H1 (cell line): ENCODE data around the gene MYO3A. TPM values are rescaled to one million over a fixed set of nuclear protein-coding genes. Genes with fewer than 3 reads are reported as not detected.

Experiments
- CTCF ChIA-PET: fragments of 300-600 bp; sonication (Branson Sonifier 250); formaldehyde crosslinking; loops from one replicate; lab custom pipeline; 2021; ENCODE audit not compliant: partially characterized antibody; lab: Charles Lee
- POLR2A ChIA-PET: fragments of 300-600 bp; sonication (Branson Sonifier 250); formaldehyde crosslinking; loops from one replicate; lab custom pipeline; 2021; ENCODE audit warnings: inconsistent platforms; ENCODE audit not compliant: partially characterized antibody; lab: Charles Lee
- DNase-seq, 2 experiments: peaks; one replicate each; pipeline versions ENCODE4 v3.0.0 to v3.0.0-alpha.2; 2010 to 2022; ENCODE audit warnings: low spot score in 2 of 2, low read depth in 1 of 2, mixed read lengths in 1 of 2
- FAIRE-seq: peaks from 2 replicates; lab custom pipeline; 2011; peaks lifted over from hg19 to GRCh38; lab: Jason Lieb, UNC
- H2AFZ ChIP-seq: 2 replicates; pipeline ENCODE4 v1.8.1; 2012; ENCODE audit warnings: low read length, inconsistent platforms
- H2AK5ac ChIP-seq: 2 replicates; pipeline ENCODE4 v1.6.1; 2013; ENCODE audit warnings: low read depth, low read length
- H2BK120ac ChIP-seq: replicated peaks from 2 replicates; pipeline ENCODE3; 2013; ENCODE audit warnings: low read depth, low read length, inconsistent platforms
- H2BK12ac ChIP-seq: 2 replicates; pipeline ENCODE4 v1.6.1; 2013; ENCODE audit warnings: low read depth, low read length
- H2BK15ac ChIP-seq: 2 replicates; pipeline ENCODE4 v1.6.1; 2013; ENCODE audit warnings: low read length
- H2BK20ac ChIP-seq: 2 replicates; pipeline ENCODE4 v1.6.1; 2013; ENCODE audit warnings: low read length
- H2BK5ac ChIP-seq: 2 replicates; pipeline ENCODE4 v1.6.1; 2013; ENCODE audit warnings: low read depth, low read length
- H3K14ac ChIP-seq: 2 replicates; pipeline ENCODE4 v1.6.1; 2013; ENCODE audit warnings: inconsistent platforms; ENCODE audit not compliant: insufficient read length
- H3K18ac ChIP-seq: 2 replicates; pipeline ENCODE4 v1.6.1; 2013; ENCODE audit warnings: low read length; ENCODE audit errors: extremely low read depth
- H3K23ac ChIP-seq: 2 replicates; pipeline ENCODE4 v1.6.1; 2013; ENCODE audit warnings: inconsistent platforms; ENCODE audit not compliant: insufficient read length
- H3K23me2 ChIP-seq: 2 replicates; pipeline ENCODE4 v1.6.1; 2013; ENCODE audit warnings: low read depth, low read length
- H3K27ac ChIP-seq: 2 replicates; pipeline ENCODE4 v1.6.1; 2011; ENCODE audit warnings: low read depth, low read length, inconsistent platforms
- H3K27me3 ChIP-seq, 4 experiments: replicated peaks in 1 of 4; 1 replicate in 1 of 4; 2 replicates in 3 of 4; pipeline versions ENCODE4 v1.6.1 to v1.8.1; 2011 to 2013; ENCODE audit warnings: low read length in 3 of 4, mild to moderate bottlenecking in 3 of 4, inconsistent platforms in 2 of 4, mixed read lengths in 2 of 4, moderate library complexity in 1 of 4; ENCODE audit not compliant: control insufficient read depth in 3 of 4, insufficient read depth in 3 of 4; ENCODE audit errors: extremely low read depth in 1 of 4
- H3K36me3 ChIP-seq, 4 experiments: 2 replicates each; pipeline versions ENCODE4 v1.6.1 to v1.8.1; 2011 to 2013; ENCODE audit warnings: mild to moderate bottlenecking in 4 of 4, low read length in 3 of 4, moderate library complexity in 2 of 4, control low read depth in 1 of 4, inconsistent platforms in 1 of 4; ENCODE audit not compliant: insufficient read depth in 4 of 4, control insufficient read depth in 2 of 4
- H3K4ac ChIP-seq: replicated peaks from 2 replicates; pipeline ENCODE3; 2013; ENCODE audit warnings: low read length, low read depth, mixed read lengths, inconsistent platforms; ENCODE audit not compliant: insufficient read length
- H3K4me1 ChIP-seq, 4 experiments: replicated peaks in 1 of 4; 1 replicate in 1 of 4; 2 replicates in 3 of 4; pipeline versions ENCODE4 v1.6.1 to v1.8.1; 2011 to 2013; ENCODE audit warnings: low read length in 3 of 4, inconsistent platforms in 2 of 4, mixed read lengths in 1 of 4; ENCODE audit not compliant: insufficient read depth in 4 of 4, control insufficient read depth in 3 of 4
- H3K4me2 ChIP-seq, 2 experiments: 2 replicates each; pipeline versions ENCODE4 v1.6.1 to v1.8.1; 2011 to 2013; ENCODE audit warnings: low read depth in 2 of 2, low read length in 2 of 2, control low read depth in 1 of 2, inconsistent platforms in 1 of 2, mild to moderate bottlenecking in 1 of 2; ENCODE audit not compliant: insufficient read depth in 1 of 2
- H3K4me3 ChIP-seq, 4 experiments: fragments of 200-600, 300-600 bp in 1 of 4; sonication (generic), shearing (Covaris generic), sonication (Bioruptor Twin) in 1 of 4; 2 replicates each; pipeline versions ENCODE4 v1.5.1 to v1.8.1; 2011 to 2016; ENCODE audit warnings: low read length in 4 of 4, low read depth in 3 of 4, control low read depth in 2 of 4, inconsistent platforms in 2 of 4, mild to moderate bottlenecking in 2 of 4, mixed read lengths in 1 of 4, moderate library complexity in 1 of 4; ENCODE audit not compliant: insufficient read depth in 2 of 4; ENCODE audit errors: extremely low read depth in 1 of 4
- H3K56ac ChIP-seq: replicated peaks from 2 replicates; pipeline ENCODE3; 2013; ENCODE audit warnings: low read depth, mild to moderate bottlenecking, mixed read lengths, low read length, inconsistent platforms; ENCODE audit not compliant: insufficient read length
- H3K79me1 ChIP-seq: 2 replicates; pipeline ENCODE4 v1.6.1; 2013; ENCODE audit warnings: low read depth, low read length, control low read depth
- H3K79me2 ChIP-seq, 2 experiments: 2 replicates each; pipeline versions ENCODE4 v1.6.1 to v1.8.1; 2012 to 2013; ENCODE audit warnings: low read length in 2 of 2, mild to moderate bottlenecking in 2 of 2, inconsistent platforms in 1 of 2; ENCODE audit not compliant: insufficient read depth in 2 of 2, control insufficient read depth in 1 of 2
- H3K9ac ChIP-seq, 4 experiments: replicated peaks in 1 of 4; 1 replicate in 1 of 4; 2 replicates in 3 of 4; pipeline versions ENCODE4 v1.6.1 to v1.8.1; 2011 to 2013; ENCODE audit warnings: low read depth in 3 of 4, low read length in 3 of 4, control low read depth in 2 of 4, mild to moderate bottlenecking in 2 of 4, moderate library complexity in 2 of 4, inconsistent platforms in 1 of 4; ENCODE audit errors: extremely low read depth in 1 of 4
- H3K9me3 ChIP-seq, 2 experiments: 2 replicates each; pipeline versions ENCODE4 v1.6.1 to v1.8.1; 2012 to 2013; ENCODE audit warnings: mild to moderate bottlenecking in 2 of 2, moderate library complexity in 2 of 2, control low read depth in 1 of 2, inconsistent platforms in 1 of 2, low read depth in 1 of 2, low read length in 1 of 2, mixed read lengths in 1 of 2; ENCODE audit not compliant: insufficient read depth in 2 of 2
- H4K20me1 ChIP-seq, 2 experiments: replicated peaks in 1 of 2; 2 replicates each; pipeline versions ENCODE3 to v1.8.1; 2011 to 2013; ENCODE audit warnings: inconsistent platforms in 2 of 2, low read length in 2 of 2, mild to moderate bottlenecking in 1 of 2; ENCODE audit not compliant: insufficient read depth in 2 of 2, control insufficient read depth in 1 of 2
- H4K5ac ChIP-seq: 2 replicates; pipeline ENCODE4 v1.6.1; 2013; ENCODE audit warnings: low read length, low read depth, mixed read lengths, inconsistent platforms; ENCODE audit not compliant: insufficient read length
- H4K8ac ChIP-seq: 2 replicates; pipeline ENCODE4 v1.8.0; 2013; ENCODE audit warnings: mild to moderate bottlenecking, moderate library complexity, low read length, inconsistent platforms; ENCODE audit not compliant: insufficient read depth; ENCODE audit errors: extremely low read depth
- H4K91ac ChIP-seq: replicated peaks from 2 replicates; pipeline ENCODE3; 2013; ENCODE audit warnings: low read length, mixed read lengths, inconsistent platforms; ENCODE audit not compliant: insufficient read length
- ATF3 ChIP-seq: IDR thresholded peaks from 2 replicates; pipeline ENCODE4 v1.6.1; 2011; ENCODE audit warnings: low read depth, mild to moderate bottlenecking, low read length; ENCODE audit not compliant: insufficient read depth
- BCL11A ChIP-seq, 2 experiments: IDR thresholded peaks; one replicate each; pipeline ENCODE4 v1.6.1; 2011; ENCODE audit warnings: low read depth in 2 of 2, low read length in 2 of 2, mild to moderate bottlenecking in 2 of 2
- CBX8 ChIP-seq: fragments of 300-800, 300-1000 bp; sonication (generic); IDR thresholded peaks from 2 replicates; pipeline ENCODE4 v1.7.1; 2016; ENCODE audit warnings: low read depth, low read length, borderline replicate concordance
- CEBPB ChIP-seq: IDR thresholded peaks from 2 replicates; pipeline ENCODE4 v1.6.1; 2012; ENCODE audit warnings: low read depth, low read length
- HDAC6 ChIP-seq: IDR thresholded peaks from one replicate; pipeline ENCODE4 v1.7.1; 2012; ENCODE audit warnings: low read depth, mild to moderate bottlenecking, inconsistent platforms, low read length, moderate library complexity
- JUND ChIP-seq: IDR thresholded peaks from 2 replicates; pipeline ENCODE4 v1.6.1; 2011; ENCODE audit warnings: mild to moderate bottlenecking, improper control_type of control experiment, low read length
- MAFK ChIP-seq: IDR thresholded peaks from 2 replicates; pipeline ENCODE4 v1.6.1; 2012; ENCODE audit warnings: low read depth, mild to moderate bottlenecking, improper control_type of control experiment, low read length
- NANOG ChIP-seq: IDR thresholded peaks from 2 replicates; pipeline ENCODE4 v1.6.1; 2011; ENCODE audit warnings: low read length, low read depth, mild to moderate bottlenecking, inconsistent platforms; ENCODE audit not compliant: insufficient read depth, poor library complexity, severe bottlenecking
- POLR2AphosphoS5 ChIP-seq: IDR thresholded peaks from 2 replicates; pipeline ENCODE4 v1.6.1; 2011; ENCODE audit warnings: low read depth, low read length
- POU5F1 ChIP-seq: IDR thresholded peaks from 2 replicates; pipeline ENCODE4 v1.6.1; 2011; ENCODE audit warnings: low read depth, mild to moderate bottlenecking, low read length, moderate library complexity
- SIN3A ChIP-seq, 2 experiments: IDR thresholded peaks in 1 of 2; conservative IDR thresholded peaks in 1 of 2; 2 replicates each; pipeline ENCODE4 v1.6.1; 2011 to 2012; ENCODE audit warnings: low read length in 2 of 2, improper control_type of control experiment in 1 of 2, low read depth in 1 of 2, mild to moderate bottlenecking in 1 of 2
- SRF ChIP-seq: IDR thresholded peaks from 2 replicates; pipeline ENCODE4 v1.6.1; 2011; ENCODE audit warnings: mild to moderate bottlenecking, low read depth, low read length, moderate library complexity
- SUZ12 ChIP-seq: fragments of 200-600 bp; sonication (generic); IDR thresholded peaks from 2 replicates; pipeline ENCODE4 v1.6.1; 2012; ENCODE audit warnings: mild to moderate bottlenecking, inconsistent platforms, low read length, moderate library complexity, mixed read lengths
- TAF7 ChIP-seq: optimal IDR thresholded peaks from 2 replicates; pipeline ENCODE3; 2011; ENCODE audit warnings: low read depth, mild to moderate bottlenecking, inconsistent platforms, low read length, moderate library complexity, borderline replicate concordance
- TCF12 ChIP-seq: IDR thresholded peaks from 2 replicates; pipeline ENCODE4 v1.6.1; 2011; ENCODE audit warnings: low read depth, mild to moderate bottlenecking, low read length
- WGBS, 2 experiments: shearing (Covaris generic) in 1 of 2; methylation state at CpG; one replicate each; pipeline versions ENCODE4 v1.1.6 to v1.1.7; 2013 to 2015; ENCODE audit warnings: low lambda C conversion rate in 2 of 2, mixed read lengths in 2 of 2, inconsistent platforms in 1 of 2, low coverage in 1 of 2, missing lambda C conversion rate in 1 of 2; ENCODE audit not compliant: insufficient replicate concordance in 2 of 2, insufficient coverage in 1 of 2, insufficient read length in 1 of 2; ENCODE audit errors: extremely low coverage in 1 of 2, missing lambda C conversion rate in 1 of 2; 5-methylcytosine and 5-hydroxymethylcytosine counted together
- polyA plus RNA-seq, 7 experiments: library from polyadenylated mRNA; depleted of rRNA in 3 of 7; stranded (reverse) in 5 of 7; unstranded in 2 of 7; fragments of >200 nt in 5 of 7; fragments of 200-250 nt in 2 of 7; gene quantifications; 1 replicate in 5 of 7; 2 replicates in 1 of 7; 4 replicates in 1 of 7; pipeline versions ENCODE4 v1.2.1 to v1.2.3, GENCODE V29; 2011 to 2013; ENCODE audit warnings: missing spikeins in 2 of 7, mixed read lengths in 2 of 7
- total RNA-seq: library from RNA; stranded (reverse); fragmentation: NEBNext Ultra II Directional; extraction: Animal tissue kit (Norgen Biotek cat#: 25700); gene quantifications from 2 replicates; pipeline ENCODE4 v1.2.1, GENCODE V29; 2021

MYO3A gene
- total and polyA plus RNA-seq, 2 of the 8 experiments (the other 6 are each of a cell fraction or from before 2014, with no cell fraction given): 3.9 to 5.3 TPM

GRCh38 chr10:25988583-25988982, 54.6 kb downstream of the MYO3A start:
- H2BK15ac ChIP-seq: no peak overlapping the region
- no peaks in the 10 kb centered on the region for H3K36me3 ChIP-seq
- no peaks in the 10 kb centered on the region for H3K23me2 ChIP-seq
- no peak overlapping the region for H3K14ac ChIP-seq
- H2AK5ac ChIP-seq: no peak overlapping the region
- H4K91ac ChIP-seq: no peak overlapping the region
- no peak overlapping the region for H3K4me2 ChIP-seq
- H3K27me3 ChIP-seq: no peaks in the 10 kb centered on the region
- no peak for FAIRE-seq
- no peak overlapping the region for H2AFZ ChIP-seq
- no peaks in the 10 kb centered on the region for H3K79me2 ChIP-seq
- H2BK120ac ChIP-seq: no peak overlapping the region
- 74% methylated on average over 2 of the region's 2 CpGs; no CpG with 5 or more reads in 1 of the 2 experiments for WGBS, 2 experiments
- H3K27ac ChIP-seq: no peak overlapping the region
- H3K9ac ChIP-seq: no peak overlapping the region
- DNase-seq: no peak
- no peak overlapping the region for H2BK5ac ChIP-seq
- H3K18ac ChIP-seq: no peak overlapping the region
- H2BK12ac ChIP-seq: no peak overlapping the region
- H4K8ac ChIP-seq: no peak overlapping the region
- no peak overlapping the region for H3K23ac ChIP-seq
- H3K79me1 ChIP-seq: no peaks in the 10 kb centered on the region
- H4K5ac ChIP-seq: no peak overlapping the region
- no peaks in the 10 kb centered on the region for H4K20me1 ChIP-seq
- no peak overlapping the region for H2BK20ac ChIP-seq
- H3K56ac ChIP-seq: no peak overlapping the region
- no peak overlapping the region for H3K4ac ChIP-seq
- H3K4me1 ChIP-seq: no peaks in the 10 kb centered on the region
- CTCF ChIA-PET: no interaction called here
- POLR2A ChIA-PET: no interaction called here
- no peak overlapping the region for H3K4me3 ChIP-seq
- H3K9me3 ChIP-seq: no peaks in the 10 kb centered on the region
- TF ChIP-seq NANOG: no peak
- TF ChIP-seq POLR2AphosphoS5: no peak
- no peak for TF ChIP-seq CBX8
- no peak for TF ChIP-seq CEBPB
- TF ChIP-seq ATF3: no peak
- TF ChIP-seq TAF7: no peak
- TF ChIP-seq BCL11A (IDR thresholded peaks at IDR 0.05; ENCODE audit: low read depth in 2 of 2, low read length in 2 of 2): no peak
- no peak for TF ChIP-seq JUND
- TF ChIP-seq MAFK: no peak
- no peak for TF ChIP-seq HDAC6
- TF ChIP-seq TCF12: no peak
- TF ChIP-seq SUZ12: no peak
- TF ChIP-seq SIN3A (conservative IDR thresholded peaks at IDR 0.05 in 1 of 2, IDR thresholded peaks at IDR 0.05 in 1 of 2; ENCODE audit: low read depth in 1 of 2, low read length in 2 of 2): no peak
- no peak for TF ChIP-seq POU5F1
- TF ChIP-seq SRF: no peak
